Caco-2 (cell line): ENCODE results near the gene XAF1. TPM values are rescaled to one million over a fixed set of nuclear protein-coding genes. Genes with fewer than 3 reads are reported as not detected.

Source experiments
- BruUV-seq: library from RNA; stranded (reverse); fragments of 400-500 nt; replicated peaks from 2 replicates; lab custom pipeline; 2021; lab: Mats Ljungman, UMichigan
- CTCF ChIA-PET: fragments of 300-600 bp; sonication (Branson Sonifier 250); formaldehyde crosslinking; loops from one replicate; lab custom pipeline; 2022; ENCODE audit warnings: antibody characterized with exemption; lab: Charles Lee
- POLR2A ChIA-PET: fragments of 300-600 bp; sonication (Branson Sonifier 250); formaldehyde crosslinking; loops from one replicate; lab custom pipeline; 2022; ENCODE audit warnings: antibody characterized with exemption; lab: Charles Lee
- DNase-seq, 2 experiments: peaks; one replicate each; pipeline versions ENCODE4 v3.0.0 to v3.0.0-alpha.2; 2020 to 2022
- H3K27me3 ChIP-seq: replicated peaks from 2 replicates; pipeline ENCODE4 v1.6.0; 2011; ENCODE audit warnings: low read length; ENCODE audit not compliant: control insufficient read depth, insufficient read depth
- H3K36me3 ChIP-seq: 2 replicates; pipeline ENCODE4 v1.5.1; 2011; ENCODE audit warnings: low read length; ENCODE audit not compliant: control insufficient read depth, insufficient read depth
- H3K4me1 ChIP-seq: fragments of 250-450 bp; sonication (Bioruptor Pico); 2 replicates; pipeline ENCODE4 v1.5.1; 2020; ENCODE audit warnings: mild to moderate bottlenecking
- H3K4me3 ChIP-seq: 2 replicates; pipeline ENCODE4 v1.5.1; 2011; ENCODE audit warnings: low read depth, mild to moderate bottlenecking, control low read depth, low read length
- H3K9me3 ChIP-seq: fragments of 250-450 bp; sonication (Bioruptor Pico); 2 replicates; pipeline ENCODE4 v1.5.1; 2020; ENCODE audit warnings: mild to moderate bottlenecking, moderate library complexity
- H3K27ac Mint-ChIP-seq: one replicate; pipeline ENCODE4 v1.8.0; 2022; ENCODE audit warnings: mixed read lengths; ENCODE audit not compliant: unreplicated experiment
- H3K27me3 Mint-ChIP-seq: one replicate; pipeline ENCODE4 v1.8.0; 2022; ENCODE audit warnings: mixed read lengths; ENCODE audit not compliant: insufficient read depth, unreplicated experiment
- H3K36me3 Mint-ChIP-seq: one replicate; pipeline ENCODE4 v1.8.0; 2022; ENCODE audit warnings: mild to moderate bottlenecking, mixed read lengths; ENCODE audit not compliant: insufficient read depth, unreplicated experiment
- H3K4me1 Mint-ChIP-seq: one replicate; pipeline ENCODE4 v1.8.0; 2022; ENCODE audit warnings: low read depth, mixed read lengths; ENCODE audit not compliant: unreplicated experiment
- H3K4me3 Mint-ChIP-seq: one replicate; pipeline ENCODE4 v1.8.0; 2022; ENCODE audit warnings: mild to moderate bottlenecking, moderate library complexity, mixed read lengths; ENCODE audit not compliant: unreplicated experiment
- H3K9me3 Mint-ChIP-seq: one replicate; pipeline ENCODE4 v1.8.0; 2022; ENCODE audit warnings: mixed read lengths; ENCODE audit not compliant: unreplicated experiment
- intact Hi-C: fragments of 100-400 bp; cut with micrococcal nuclease; formaldehyde crosslinking; loops from one replicate; pipeline ENCODE4 v1.10.0; 2022; ENCODE audit not compliant: unreplicated experiment
- total RNA-seq: library from RNA; stranded (reverse); gene quantifications from 2 replicates; pipeline ENCODE4 v1.2.3, GENCODE V29; 2022
- TF ChIP-seq, protein P1 (sequence below), 2 experiments: fragments of 200-600 bp in 1 of 2; IDR thresholded peaks; 1 replicate in 1 of 2; 2 replicates in 1 of 2; pipeline versions ENCODE4 v1.5.1 to v1.8.0; 2011 to 2022; ENCODE audit warnings: antibody characterized with exemption in 1 of 2, control low read depth in 1 of 2, inconsistent platforms in 1 of 2, low read depth in 1 of 2, low read length in 1 of 2, mild to moderate bottlenecking in 1 of 2, moderate library complexity in 1 of 2; ENCODE audit not compliant: insufficient read depth in 1 of 2, severe bottlenecking in 1 of 2, unreplicated experiment in 1 of 2

Gene XAF1
- total RNA-seq, 1 experiment from 2014 or later, result 0.25 TPM

DNA sequence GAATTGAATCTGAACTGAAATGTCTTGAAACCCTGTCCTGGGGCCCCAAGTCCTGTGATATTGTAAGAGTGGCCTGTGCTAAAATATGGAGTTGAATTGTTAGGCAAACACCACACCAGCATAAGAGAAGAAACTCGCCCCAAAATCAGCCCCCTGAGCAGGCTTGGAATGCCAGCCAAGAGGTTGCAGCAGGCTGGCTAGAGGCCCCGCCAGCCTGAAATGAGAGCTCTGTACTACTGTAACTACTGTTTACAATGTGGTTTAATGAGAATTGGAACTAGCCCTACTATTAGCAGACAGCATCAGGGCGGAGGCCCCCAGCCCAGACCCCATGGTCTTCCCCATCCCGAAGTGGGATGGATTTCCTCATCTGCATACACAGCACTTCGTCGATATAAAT lies 43.9 kb downstream of the XAF1 start:
- Mint-ChIP-seq H3K4me1 (no peaks in the 10 kb centered on the region), H3K27ac (no peak overlapping the region), H3K4me3 (no peak overlapping the region), H3K27me3 (no peaks in the 10 kb centered on the region), H3K36me3 (no peaks in the 10 kb centered on the region), H3K9me3 (no peaks in the 10 kb centered on the region)
- DNase-seq, result no peak
- H3K4me1 ChIP-seq, result peaks cover 30% of the 10 kb centered on the region
- H3K4me3 ChIP-seq, result no peak overlapping the region
- intact Hi-C loops, result no loop called here
- H3K9me3 ChIP-seq, result no peaks in the 10 kb centered on the region
- no peaks in the 10 kb centered on the region for H3K27me3 ChIP-seq
- POLR2A ChIA-PET, result no interaction called here
- CTCF ChIA-PET, result no interaction called here
- TF ChIP-seq, protein P1, sequence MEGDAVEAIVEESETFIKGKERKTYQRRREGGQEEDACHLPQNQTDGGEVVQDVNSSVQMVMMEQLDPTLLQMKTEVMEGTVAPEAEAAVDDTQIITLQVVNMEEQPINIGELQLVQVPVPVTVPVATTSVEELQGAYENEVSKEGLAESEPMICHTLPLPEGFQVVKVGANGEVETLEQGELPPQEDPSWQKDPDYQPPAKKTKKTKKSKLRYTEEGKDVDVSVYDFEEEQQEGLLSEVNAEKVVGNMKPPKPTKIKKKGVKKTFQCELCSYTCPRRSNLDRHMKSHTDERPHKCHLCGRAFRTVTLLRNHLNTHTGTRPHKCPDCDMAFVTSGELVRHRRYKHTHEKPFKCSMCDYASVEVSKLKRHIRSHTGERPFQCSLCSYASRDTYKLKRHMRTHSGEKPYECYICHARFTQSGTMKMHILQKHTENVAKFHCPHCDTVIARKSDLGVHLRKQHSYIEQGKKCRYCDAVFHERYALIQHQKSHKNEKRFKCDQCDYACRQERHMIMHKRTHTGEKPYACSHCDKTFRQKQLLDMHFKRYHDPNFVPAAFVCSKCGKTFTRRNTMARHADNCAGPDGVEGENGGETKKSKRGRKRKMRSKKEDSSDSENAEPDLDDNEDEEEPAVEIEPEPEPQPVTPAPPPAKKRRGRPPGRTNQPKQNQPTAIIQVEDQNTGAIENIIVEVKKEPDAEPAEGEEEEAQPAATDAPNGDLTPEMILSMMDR (IDR thresholded peaks at IDR 0.05; ENCODE audit: insufficient read depth in 1 of 2, low read depth in 1 of 2, low read length in 1 of 2, severe bottlenecking in 1 of 2, unreplicated experiment in 1 of 2), result no peak
- BruUV-seq, result no TSS peak
- H3K36me3 ChIP-seq, result no peaks in the 10 kb centered on the region

GRCh38 chr17:6800422-6801027 lies 44.7 kb downstream of the XAF1 start:
- ChIA-PET POLR2A (no interaction called here), CTCF (no interaction called here)
- peaks cover 30% of the 10 kb centered on the region for H3K4me1 ChIP-seq
- no peak for DNase-seq
- no peaks in the 10 kb centered on the region for H3K36me3 Mint-ChIP-seq
- H3K4me3 ChIP-seq, result no peak overlapping the region
- no peaks in the 10 kb centered on the region for H3K36me3 ChIP-seq
- H3K4me3 Mint-ChIP-seq, result no peak overlapping the region
- H3K9me3 Mint-ChIP-seq, result no peaks in the 10 kb centered on the region
- no peaks in the 10 kb centered on the region for H3K9me3 ChIP-seq
- H3K27ac Mint-ChIP-seq, result no peak overlapping the region
- BruUV-seq, result no TSS peak
- TF ChIP-seq, protein P1 (IDR thresholded peaks at IDR 0.05; ENCODE audit: insufficient read depth in 1 of 2, low read depth in 1 of 2, low read length in 1 of 2, severe bottlenecking in 1 of 2, unreplicated experiment in 1 of 2), result no peak
- intact Hi-C loops, result no loop called here
- no peaks in the 10 kb centered on the region for H3K27me3 Mint-ChIP-seq
- no peaks in the 10 kb centered on the region for H3K27me3 ChIP-seq
- H3K4me1 Mint-ChIP-seq, result no peaks in the 10 kb centered on the region

- Mint-ChIP-seq H3K4me3 (no peak overlapping the region), H3K9me3 (no peaks in the 10 kb centered on the region), H3K36me3 (no peaks in the 10 kb centered on the region), H3K27ac (no peak overlapping the region), H3K27me3 (no peaks in the 10 kb centered on the region), H3K4me1 (no peaks in the 10 kb centered on the region)
- DNase-seq, result no peak
- ChIA-PET POLR2A (no interaction called here), CTCF (no interaction called here)
- TF ChIP-seq, protein P1 (IDR thresholded peaks at IDR 0.05; ENCODE audit: insufficient read depth in 1 of 2, low read depth in 1 of 2, low read length in 1 of 2, severe bottlenecking in 1 of 2, unreplicated experiment in 1 of 2), result no peak
- Histone ChIP-seq H3K36me3 (no peaks in the 10 kb centered on the region), H3K9me3 (no peaks in the 10 kb centered on the region), H3K27me3 (no peaks in the 10 kb centered on the region), H3K4me1 (no peaks in the 10 kb centered on the region), H3K4me3 (no peak overlapping the region)
- intact Hi-C loops, result no loop called here
- no TSS peak for BruUV-seq
Measured at GRCh38 chr17:6811510-6811909, 55.7 kb downstream of the XAF1 start.
